A673 (cell line): ENCODE measurements around the gene TBC1D13. TPM values are rescaled to one million over a fixed set of nuclear protein-coding genes. Genes with fewer than 3 reads are reported as not detected.
"Not testable (repeated sequence)": the region's sequence is repeated elsewhere in the genome, so short reads cannot be mapped to it uniquely, and the experiment has no call there.

Experiments
- BruUV-seq: library from RNA; stranded (reverse); fragments of 400-500 nt; replicated peaks from 2 replicates; lab custom pipeline; 2021; lab: Mats Ljungman, UMichigan
- CTCF ChIA-PET: fragments of 300-600 bp; sonication (Branson Sonifier 250); formaldehyde crosslinking; loops from one replicate; lab custom pipeline; 2022; ENCODE audit warnings: antibody characterized with exemption; lab: Charles Lee
- POLR2A ChIA-PET: fragments of 300-600 bp; sonication (Branson Sonifier 250); formaldehyde crosslinking; loops from one replicate; lab custom pipeline; 2022; ENCODE audit warnings: antibody characterized with exemption; ENCODE audit not compliant: low non-redundant PET; lab: Charles Lee
- DNase-seq: peaks from one replicate; pipeline ENCODE4 v3.0.0-alpha.2; 2015; ENCODE audit warnings: low spot score
- H3K27ac ChIP-seq: fragments of 200-600 bp; sonication (generic); 2 replicates; pipeline ENCODE4 v1.5.1; 2016; ENCODE audit warnings: mixed run types, low read depth, mild to moderate bottlenecking, mixed read lengths, antibody characterized with exemption, low read length; ENCODE audit not compliant: poor library complexity, severe bottlenecking
- H3K27me3 ChIP-seq: fragments of 200-600 bp; sonication (generic); replicated peaks from 2 replicates; pipeline ENCODE4 v1.6.1; 2017; ENCODE audit warnings: mixed run types, low read depth, mild to moderate bottlenecking, mixed read lengths, antibody characterized with exemption, low read length; ENCODE audit not compliant: insufficient read depth, poor library complexity
- H3K36me3 ChIP-seq: fragments of 200-600 bp; sonication (generic); 2 replicates; pipeline ENCODE4 v1.6.1; 2016; ENCODE audit warnings: mixed run types, mild to moderate bottlenecking, mixed read lengths, antibody characterized with exemption, low read length; ENCODE audit not compliant: insufficient read depth, poor library complexity, severe bottlenecking
- H3K4me1 ChIP-seq: fragments of 200-600 bp; sonication (generic); 2 replicates; pipeline ENCODE4 v1.6.1; 2017; ENCODE audit warnings: mixed run types, mild to moderate bottlenecking, mixed read lengths, antibody characterized with exemption, low read length; ENCODE audit not compliant: insufficient read depth, poor library complexity, severe bottlenecking
- H3K4me3 ChIP-seq: fragments of 200-600 bp; sonication (generic); 2 replicates; pipeline ENCODE4 v1.5.1; 2016; ENCODE audit warnings: low read depth, mixed run types, mild to moderate bottlenecking, mixed read lengths, low read length; ENCODE audit not compliant: poor library complexity, severe bottlenecking
- H3K9me3 ChIP-seq: fragments of 200-600 bp; sonication (generic); 2 replicates; pipeline ENCODE4 v1.6.1; 2016; ENCODE audit warnings: mixed run types, low read depth, mild to moderate bottlenecking, mixed read lengths, antibody characterized with exemption, low read length; ENCODE audit not compliant: poor library complexity, severe bottlenecking
- EZH2 ChIP-seq: fragments of 200-600 bp; sonication (generic); IDR thresholded peaks from 2 replicates; pipeline ENCODE4 v1.6.1; 2017; ENCODE audit warnings: borderline replicate concordance, low read depth, mild to moderate bottlenecking, mixed read lengths, antibody characterized with exemption, low read length; ENCODE audit not compliant: poor library complexity, severe bottlenecking
- intact Hi-C: fragments of 100-400 bp; cut with micrococcal nuclease; formaldehyde crosslinking; loops from one replicate; pipeline ENCODE4 v1.10.0; 2022; ENCODE audit not compliant: unreplicated experiment
- total RNA-seq: library from RNA; stranded (reverse); gene quantifications from 2 replicates; pipeline ENCODE4 v1.2.3, GENCODE V29; 2021
- TF ChIP-seq, protein P1 (sequence below): fragments of 300-800, 200-600 bp; sonication (generic); conservative IDR thresholded peaks from 2 replicates; pipeline ENCODE4 v1.5.1; 2017; ENCODE audit warnings: low read depth, mild to moderate bottlenecking, antibody characterized with exemption, low read length, moderate library complexity, mixed read lengths

The TBC1D13 gene
- total RNA-seq, 1 experiment from 2014 or later = 26.7 TPM

- Histone ChIP-seq H3K36me3 (no peaks in the 10 kb centered on the region), H3K4me1 (no peaks in the 10 kb centered on the region), H3K27ac (no peak overlapping the region), H3K9me3 (peaks cover 4% of the 10 kb centered on the region), H3K27me3 (no peaks in the 10 kb centered on the region), H3K4me3 (no peak overlapping the region)
- ChIA-PET CTCF (no interaction called here), POLR2A (no interaction called here)
- BruUV-seq = no TSS peak
- DNase-seq = no peak
- TF ChIP-seq, protein P1, sequence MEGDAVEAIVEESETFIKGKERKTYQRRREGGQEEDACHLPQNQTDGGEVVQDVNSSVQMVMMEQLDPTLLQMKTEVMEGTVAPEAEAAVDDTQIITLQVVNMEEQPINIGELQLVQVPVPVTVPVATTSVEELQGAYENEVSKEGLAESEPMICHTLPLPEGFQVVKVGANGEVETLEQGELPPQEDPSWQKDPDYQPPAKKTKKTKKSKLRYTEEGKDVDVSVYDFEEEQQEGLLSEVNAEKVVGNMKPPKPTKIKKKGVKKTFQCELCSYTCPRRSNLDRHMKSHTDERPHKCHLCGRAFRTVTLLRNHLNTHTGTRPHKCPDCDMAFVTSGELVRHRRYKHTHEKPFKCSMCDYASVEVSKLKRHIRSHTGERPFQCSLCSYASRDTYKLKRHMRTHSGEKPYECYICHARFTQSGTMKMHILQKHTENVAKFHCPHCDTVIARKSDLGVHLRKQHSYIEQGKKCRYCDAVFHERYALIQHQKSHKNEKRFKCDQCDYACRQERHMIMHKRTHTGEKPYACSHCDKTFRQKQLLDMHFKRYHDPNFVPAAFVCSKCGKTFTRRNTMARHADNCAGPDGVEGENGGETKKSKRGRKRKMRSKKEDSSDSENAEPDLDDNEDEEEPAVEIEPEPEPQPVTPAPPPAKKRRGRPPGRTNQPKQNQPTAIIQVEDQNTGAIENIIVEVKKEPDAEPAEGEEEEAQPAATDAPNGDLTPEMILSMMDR = no peak
- TF ChIP-seq EZH2 = no peak
- intact Hi-C loops = no loop called here
Observed at GRCh38 chr9:128847803-128848202, 60.8 kb downstream of the TBC1D13 start.

GRCh38 chr9:128851024-128851423 lies 64.0 kb downstream of the TBC1D13 start:
- CTCF ChIA-PET, H3K9me3 ChIP-seq, H3K27ac ChIP-seq, H3K4me3 ChIP-seq, BruUV-seq, intact Hi-C loops, DNase-seq, POLR2A ChIA-PET, H3K36me3 ChIP-seq, H3K4me1 ChIP-seq, H3K27me3 ChIP-seq: not testable (repeated sequence)

DNA sequence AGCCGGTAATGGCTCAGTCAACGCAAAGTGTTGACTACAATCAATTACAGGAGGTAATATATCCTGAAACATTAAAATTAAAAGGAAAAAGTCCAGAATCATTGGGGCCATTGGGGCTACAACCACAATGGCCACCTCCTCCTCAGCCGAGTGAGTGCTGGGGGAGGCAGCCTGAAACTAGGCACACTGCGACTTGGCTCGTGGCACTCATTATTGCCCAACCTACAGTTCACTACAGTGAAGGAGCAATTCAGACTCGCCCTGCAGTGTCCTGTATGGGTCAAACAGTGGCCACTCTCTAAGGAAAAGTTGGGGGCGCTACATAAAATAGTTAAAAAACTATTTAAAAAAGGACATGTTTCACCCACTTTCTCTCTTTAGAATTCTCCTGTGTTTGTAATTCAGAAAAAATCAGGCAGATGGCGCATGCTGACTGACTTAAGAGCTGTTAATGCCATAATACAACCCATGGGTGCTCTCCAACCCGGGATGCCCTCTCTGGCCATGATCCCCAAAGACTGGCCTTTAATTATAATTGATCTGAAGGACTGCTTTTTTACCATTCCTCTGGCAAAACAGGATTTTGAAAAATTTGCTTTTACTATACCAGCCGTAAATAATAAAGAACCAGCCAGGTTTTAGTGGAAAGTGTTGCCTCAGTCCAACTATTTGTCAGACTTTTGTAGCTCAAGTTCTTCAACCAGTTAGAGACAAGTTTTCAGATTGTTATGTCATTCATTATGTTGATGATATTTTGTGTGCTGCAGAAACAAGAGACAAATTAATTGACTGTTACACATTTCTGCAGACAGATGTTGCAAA lies 64.9 kb downstream of the TBC1D13 start:
- DNase-seq = peak; percentile 48
- CTCF ChIA-PET = interaction anchor here (0.6 to 1.0 kb wide), 4 partner anchors 27 to 74 kb away, joined by 3 to 4 read pairs (median 3); no protein-coding TSS in a partner anchor
- BruUV-seq, H3K4me3 ChIP-seq, POLR2A ChIA-PET, H3K36me3 ChIP-seq, H3K9me3 ChIP-seq, H3K4me1 ChIP-seq, H3K27me3 ChIP-seq, H3K27ac ChIP-seq: not testable (repeated sequence)
- intact Hi-C loops = loop anchor here (2.0 kb wide), 1 partner anchor 77 kb away; no protein-coding TSS in a partner anchor
- TF ChIP-seq, protein P1 = peak; percentile 57

GRCh38 chr9:128852646-128853045 lies 65.6 kb downstream of the TBC1D13 start:
- H3K9me3 ChIP-seq, POLR2A ChIA-PET, H3K4me1 ChIP-seq, H3K36me3 ChIP-seq, H3K4me3 ChIP-seq, BruUV-seq, H3K27me3 ChIP-seq, DNase-seq, H3K27ac ChIP-seq: not testable (repeated sequence)
- CTCF ChIA-PET = interaction anchor here (0.5 to 1.0 kb wide), 5 partner anchors 27 to 124 kb away, joined by 3 to 5 read pairs (median 3); no protein-coding TSS in a partner anchor
- intact Hi-C loops = loop anchor here (2.0 kb wide), 1 partner anchor 76 kb away; no protein-coding TSS in a partner anchor

- H3K4me3 ChIP-seq, H3K27me3 ChIP-seq, H3K36me3 ChIP-seq, intact Hi-C loops, POLR2A ChIA-PET, CTCF ChIA-PET, H3K27ac ChIP-seq, BruUV-seq, H3K4me1 ChIP-seq, H3K9me3 ChIP-seq, DNase-seq: not testable (repeated sequence)
Observed at GRCh38 chr9:128854454-128854853, 67.4 kb downstream of the TBC1D13 start.

GRCh38 chr9:128858476-128858875 lies 71.4 kb downstream of the TBC1D13 start:
- BruUV-seq, H3K27me3 ChIP-seq, intact Hi-C loops, H3K36me3 ChIP-seq, POLR2A ChIA-PET, H3K27ac ChIP-seq, H3K9me3 ChIP-seq, H3K4me1 ChIP-seq, DNase-seq, H3K4me3 ChIP-seq: not testable (repeated sequence)
- CTCF ChIA-PET = interaction anchor here (0.7 kb wide), 1 partner anchor 69 kb away, joined by 7 read pairs; no protein-coding TSS in a partner anchor
